ENCODE results near the gene HRH2. TPM values are rescaled to one million over a fixed set of nuclear protein-coding genes. Genes with fewer than 3 reads are reported as not detected.
"Not testable (repeated sequence)": the region's sequence is repeated elsewhere in the genome, so short reads cannot be mapped to it uniquely, and the experiment has no call there.

HRH2 gene
- total and polyA plus RNA-seq, 7 donors: 0.17 to 7.0 (median 0.51) TPM

DNA sequence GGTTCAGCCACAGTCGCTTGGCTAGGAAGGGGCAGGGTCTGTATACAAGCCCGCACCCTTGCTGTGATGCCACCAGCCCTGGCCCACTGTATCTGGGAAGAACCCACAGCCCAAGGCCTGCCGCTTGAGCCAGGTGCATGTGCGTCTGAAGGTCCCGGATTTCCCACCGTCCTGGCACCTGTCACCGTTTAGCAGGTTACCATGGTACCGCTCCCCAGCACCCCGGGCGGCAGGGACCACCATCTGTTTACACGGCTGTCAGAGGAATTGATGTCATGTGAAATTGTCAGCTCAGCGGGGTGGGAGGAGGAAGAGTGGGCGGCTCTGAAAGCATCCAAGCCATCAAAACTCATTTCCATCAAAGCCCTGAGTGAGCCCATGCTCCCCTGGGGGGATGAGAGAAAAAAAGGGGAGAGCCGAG, 92.7 kb downstream of the HRH2 start:
- ATAC-seq: no peak
- Histone ChIP-seq H3K9me3 (no peaks in the 10 kb centered on the region), H3K36me3 (ENCODE audit: insufficient read depth in 1 of 2, low read depth in 1 of 2) (no peaks in the 10 kb centered on the region), H3K4me1 (no peaks in the 10 kb centered on the region), H3K27me3 (ENCODE audit: insufficient read depth in 3 of 3, low read length in 2 of 3) (peaks cover 2 to 34% (median 10%) of the 10 kb centered on the region in 3 donors), H3K4me3 (no peak overlapping the region), H3K27ac (no peak overlapping the region)
- intact Hi-C loops (cut with DNase I): no loop called here
- TF ChIP-seq, protein P1, sequence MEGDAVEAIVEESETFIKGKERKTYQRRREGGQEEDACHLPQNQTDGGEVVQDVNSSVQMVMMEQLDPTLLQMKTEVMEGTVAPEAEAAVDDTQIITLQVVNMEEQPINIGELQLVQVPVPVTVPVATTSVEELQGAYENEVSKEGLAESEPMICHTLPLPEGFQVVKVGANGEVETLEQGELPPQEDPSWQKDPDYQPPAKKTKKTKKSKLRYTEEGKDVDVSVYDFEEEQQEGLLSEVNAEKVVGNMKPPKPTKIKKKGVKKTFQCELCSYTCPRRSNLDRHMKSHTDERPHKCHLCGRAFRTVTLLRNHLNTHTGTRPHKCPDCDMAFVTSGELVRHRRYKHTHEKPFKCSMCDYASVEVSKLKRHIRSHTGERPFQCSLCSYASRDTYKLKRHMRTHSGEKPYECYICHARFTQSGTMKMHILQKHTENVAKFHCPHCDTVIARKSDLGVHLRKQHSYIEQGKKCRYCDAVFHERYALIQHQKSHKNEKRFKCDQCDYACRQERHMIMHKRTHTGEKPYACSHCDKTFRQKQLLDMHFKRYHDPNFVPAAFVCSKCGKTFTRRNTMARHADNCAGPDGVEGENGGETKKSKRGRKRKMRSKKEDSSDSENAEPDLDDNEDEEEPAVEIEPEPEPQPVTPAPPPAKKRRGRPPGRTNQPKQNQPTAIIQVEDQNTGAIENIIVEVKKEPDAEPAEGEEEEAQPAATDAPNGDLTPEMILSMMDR (IDR thresholded peaks at IDR 0.05): no peak
- 18 to 24% (median 24%) methylated on average over 14 of the region's 14 CpGs for WGBS, 3 donors
- DNase-seq: no peak

DNA sequence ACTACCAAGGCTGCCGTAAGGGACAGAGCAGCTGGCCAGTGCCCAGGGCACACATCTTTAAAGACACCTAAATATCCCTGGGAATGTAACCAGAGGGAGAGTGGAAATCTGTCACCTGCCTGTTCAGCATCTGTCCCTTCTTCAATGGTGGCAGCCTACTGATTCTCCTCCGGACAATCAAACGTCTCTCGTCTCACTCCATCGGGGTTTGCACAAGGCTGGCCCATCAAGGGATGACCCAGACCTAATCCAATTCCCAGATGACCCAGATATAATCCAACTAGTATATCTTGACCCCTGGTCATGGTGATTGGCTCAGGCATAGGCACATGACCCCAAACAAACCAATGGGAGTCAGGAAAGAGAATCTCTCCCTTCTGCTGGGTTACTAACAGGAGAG, 93.5 kb downstream of the HRH2 start:
- Histone ChIP-seq H3K27ac (no peak overlapping the region), H3K4me3 (no peak overlapping the region), H3K9me3 (no peaks in the 10 kb centered on the region), H3K36me3 (ENCODE audit: insufficient read depth in 1 of 2, low read depth in 1 of 2) (no peaks in the 10 kb centered on the region), H3K4me1 (no peaks in the 10 kb centered on the region), H3K27me3 (ENCODE audit: insufficient read depth in 3 of 3, low read length in 2 of 3) (peaks cover 2 to 35% (median 9%) of the 10 kb centered on the region in 3 donors)
- DNase-seq (no peak), ATAC-seq (no peak)
- intact Hi-C loops (cut with DNase I): no loop called here
- TF ChIP-seq, protein P1 (IDR thresholded peaks at IDR 0.05): no peak
- 79 to 88% (median 83%) methylated on average over 5 of the region's 5 CpGs for WGBS, 3 donors

DNA sequence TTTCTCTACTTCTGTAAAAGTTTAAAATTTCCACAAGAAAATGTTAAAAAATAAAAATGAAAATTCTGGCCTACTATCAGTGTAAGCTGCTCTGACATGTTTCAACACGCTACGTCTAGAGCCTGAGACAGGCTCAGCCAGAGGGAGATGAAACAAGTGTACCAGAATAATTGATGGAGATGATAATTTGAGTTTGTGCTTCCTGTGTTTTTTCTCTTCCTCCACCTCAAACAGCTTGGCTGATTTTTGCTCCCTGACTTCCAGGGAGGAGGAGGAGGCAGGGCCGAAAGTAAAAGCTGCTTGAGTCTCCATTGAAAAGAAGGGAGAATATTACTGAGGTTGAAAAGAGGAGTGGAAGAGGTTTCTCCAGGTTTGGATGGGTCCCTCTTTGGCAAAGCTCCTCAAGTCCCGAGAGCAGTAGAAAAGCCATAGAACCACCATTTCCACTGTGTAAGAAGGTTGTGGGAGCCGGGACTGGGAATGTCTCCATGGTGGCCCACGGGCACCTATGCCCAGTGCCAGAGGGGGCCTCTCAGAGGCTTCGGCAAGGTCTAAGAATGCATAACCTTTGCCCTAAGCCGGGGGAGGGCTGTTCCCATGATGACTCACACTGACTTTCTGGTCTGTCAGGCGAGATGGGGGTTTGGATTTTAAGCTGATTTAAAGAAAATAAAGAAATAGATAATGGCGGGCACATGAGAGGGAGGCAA, 95.1 kb downstream of the HRH2 start:
- no peak for ATAC-seq

DNA sequence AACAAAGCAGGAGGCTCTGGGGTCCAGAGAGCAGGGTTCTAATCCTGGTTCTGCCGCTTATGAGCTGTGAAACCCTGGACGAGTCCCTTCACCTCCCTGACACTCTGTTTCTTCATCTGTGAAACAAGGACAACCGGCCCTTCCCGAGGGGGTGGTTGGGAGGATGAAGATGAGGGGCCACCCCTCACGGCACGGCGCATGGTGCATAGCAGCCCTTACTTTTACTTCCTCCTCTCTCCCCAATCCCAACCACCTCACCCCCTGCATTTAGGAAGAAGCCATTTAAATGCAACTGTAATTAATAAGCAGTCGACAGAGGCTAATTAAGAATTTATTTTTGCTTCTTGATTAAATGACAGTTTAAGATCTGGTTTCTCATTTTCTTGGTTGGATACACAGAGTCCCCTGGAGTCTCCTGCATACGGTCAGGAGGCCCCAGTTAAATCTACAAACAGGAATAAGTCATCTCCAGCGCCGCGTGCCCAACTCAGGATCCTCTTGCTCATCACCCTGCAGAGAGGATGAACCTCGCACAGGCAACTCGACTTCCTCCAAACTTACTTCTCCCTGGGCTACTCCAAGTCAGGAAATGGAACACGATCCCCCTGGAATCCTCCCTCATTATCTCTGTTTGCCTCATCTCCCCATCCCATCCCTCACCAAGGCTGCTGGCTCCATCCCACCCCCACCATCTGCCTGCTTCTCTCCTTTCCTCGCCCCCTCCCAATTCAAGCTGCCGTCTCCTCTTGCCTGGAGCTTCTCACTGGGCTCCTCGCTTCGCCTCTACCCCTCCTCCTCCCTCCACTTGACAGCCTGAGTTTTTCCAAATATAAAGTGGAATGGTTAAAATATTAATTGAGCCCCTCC, 95.9 kb downstream of the HRH2 start:
- 73 to 74% (median 73%) methylated on average over 19 of the region's 19 CpGs for WGBS, 3 donors
- TF ChIP-seq, protein P1 (IDR thresholded peaks at IDR 0.05): no peak
- H3K36me3 ChIP-seq (ENCODE audit: insufficient read depth in 1 of 2, low read depth in 1 of 2): no peaks in the 10 kb centered on the region
- H3K27me3 ChIP-seq (ENCODE audit: insufficient read depth in 3 of 3, low read length in 2 of 3): peaks cover 2 to 39% (median 11%) of the 10 kb centered on the region in 3 donors
- H3K4me1 ChIP-seq: no peaks in the 10 kb centered on the region
- no peak overlapping the region for H3K27ac ChIP-seq
- no peaks in the 10 kb centered on the region for H3K9me3 ChIP-seq
- intact Hi-C loops (cut with DNase I): no loop called here
- DNase-seq: no peak
- H3K4me3 ChIP-seq: no peak overlapping the region
- ATAC-seq: no peak

More for the DNA sequence above, 95.1 kb downstream of the HRH2 start:
- TF ChIP-seq, protein P1 (IDR thresholded peaks at IDR 0.05): no peak
- no peaks in the 10 kb centered on the region for H3K9me3 ChIP-seq
- no peaks in the 10 kb centered on the region for H3K36me3 ChIP-seq (ENCODE audit: insufficient read depth in 1 of 2, low read depth in 1 of 2)
- intact Hi-C loops (cut with DNase I): no loop called here
- H3K27me3 ChIP-seq (ENCODE audit: insufficient read depth in 3 of 3, low read length in 2 of 3): peaks cover 2 to 39% (median 11%) of the 10 kb centered on the region in 3 donors
- no peak overlapping the region for H3K27ac ChIP-seq
- no peak for DNase-seq
- no peaks in the 10 kb centered on the region for H3K4me1 ChIP-seq
- H3K4me3 ChIP-seq: no peak overlapping the region
- WGBS, 3 donors: 64 to 66% (median 66%) methylated on average over 10 of the region's 10 CpGs

DNA sequence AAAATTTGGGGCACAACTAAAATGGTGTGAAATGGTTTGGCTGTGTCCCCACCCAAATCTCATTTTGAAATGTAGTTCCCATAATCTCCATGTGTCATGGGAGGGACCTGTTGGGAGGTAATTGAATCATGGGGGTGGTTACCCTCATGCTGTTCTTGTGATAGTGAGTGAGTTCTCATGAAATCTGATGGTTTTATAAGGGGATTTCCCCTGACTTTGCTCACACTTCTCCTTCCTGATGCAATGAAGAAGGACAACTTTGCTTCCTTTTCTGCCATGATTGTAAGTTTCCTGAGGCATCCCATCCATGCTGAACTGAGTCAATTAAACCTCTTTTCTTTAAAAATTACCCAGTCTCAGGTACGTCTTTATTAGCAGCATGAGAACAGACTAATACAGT, 102.1 kb downstream of the HRH2 start:
- peaks cover 0 to 12% (median 3%) of the 10 kb centered on the region in 3 donors for H3K27me3 ChIP-seq (ENCODE audit: insufficient read depth in 3 of 3, low read length in 2 of 3)
- ATAC-seq; intact Hi-C loops (cut with DNase I); H3K36me3 ChIP-seq (ENCODE audit: insufficient read depth in 1 of 2, low read depth in 1 of 2); DNase-seq; H3K27ac ChIP-seq; H3K4me1 ChIP-seq; H3K4me3 ChIP-seq; H3K9me3 ChIP-seq: not testable (repeated sequence)
- 57 to 69% (median 58%) methylated on average over 1 of the region's 1 CpG for WGBS, 3 donors

All from psoas muscle (tissue), 8 donors.